MCF 10A (cell line): ENCODE results near the gene CRIM1. TPM values are rescaled to one million over a fixed set of nuclear protein-coding genes. Genes with fewer than 3 reads are reported as not detected.

Source experiments
- BruUV-seq: library from RNA; stranded (reverse); fragments of 400-500 nt; replicated peaks from 2 replicates; lab custom pipeline; 2021; lab: Mats Ljungman, UMichigan
- CTCF ChIA-PET: fragments of 300-600 bp; sonication (Branson Sonifier 250); formaldehyde crosslinking; extraction: SDS; loops from one replicate; lab custom pipeline; 2021; ENCODE audit warnings: antibody characterized with exemption, inconsistent platforms; lab: Yijun Ruan, JAX
- POLR2A ChIA-PET: fragments of 300-600, 350-650 bp; sonication (Branson Sonifier 250); formaldehyde crosslinking; extraction: SDS; loops from one replicate; lab custom pipeline; 2020; ENCODE audit warnings: antibody characterized with exemption, inconsistent platforms; lab: Yijun Ruan, JAX
- DNase-seq: peaks from one replicate; pipeline ENCODE4 v3.0.0-alpha.2; 2018; ENCODE audit not compliant: unreplicated experiment
- H3K27ac Mint-ChIP-seq: one replicate; pipeline ENCODE4 v1.8.0; 2022; ENCODE audit warnings: mild to moderate bottlenecking, low read depth, mixed read lengths; ENCODE audit not compliant: unreplicated experiment
- H3K27me3 Mint-ChIP-seq: one replicate; pipeline ENCODE4 v1.8.0; 2022; ENCODE audit warnings: mixed read lengths; ENCODE audit not compliant: insufficient read depth, unreplicated experiment
- H3K36me3 Mint-ChIP-seq: one replicate; pipeline ENCODE4 v1.8.0; 2022; ENCODE audit warnings: mild to moderate bottlenecking, moderate library complexity, mixed read lengths; ENCODE audit not compliant: insufficient read depth, unreplicated experiment
- H3K4me1 Mint-ChIP-seq: one replicate; pipeline ENCODE4 v1.8.0; 2022; ENCODE audit warnings: mixed read lengths; ENCODE audit not compliant: insufficient read depth, unreplicated experiment
- H3K4me3 Mint-ChIP-seq: one replicate; pipeline ENCODE4 v1.8.0; 2022; ENCODE audit warnings: mild to moderate bottlenecking, moderate library complexity, mixed read lengths; ENCODE audit not compliant: unreplicated experiment
- H3K9me3 Mint-ChIP-seq: one replicate; pipeline ENCODE4 v1.8.0; 2022; ENCODE audit warnings: mixed read lengths; ENCODE audit not compliant: unreplicated experiment
- CTCF ChIP-seq: fragments of 200-600 bp; IDR thresholded peaks from one replicate; pipeline ENCODE4 v1.8.0; 2022; ENCODE audit warnings: antibody characterized with exemption, mild to moderate bottlenecking; ENCODE audit not compliant: unreplicated experiment
- intact Hi-C: fragments of 100-400 bp; cut with micrococcal nuclease; formaldehyde crosslinking; loops from 2 replicates; pipeline ENCODE4 v1.14.1; 2022
- total RNA-seq: library from RNA; stranded (reverse); gene quantifications from 2 replicates; pipeline ENCODE4 v1.2.3, GENCODE V29; 2022

CRIM1 gene
- total RNA-seq, 1 experiment from 2014 or later, result 185 TPM

GRCh38 chr2:36403675-36404230 is 48.2 kb downstream of the CRIM1 start:
- Mint-ChIP-seq H3K27me3 (no peaks in the 10 kb centered on the region), H3K9me3 (no peaks in the 10 kb centered on the region), H3K27ac (no peak overlapping the region), H3K36me3 (peaks cover 15% of the 10 kb centered on the region), H3K4me1 (peaks cover 12% of the 10 kb centered on the region), H3K4me3 (no peak overlapping the region)
- peak; percentile 75 for DNase-seq
- POLR2A ChIA-PET, result interaction anchor here (0.5 to 3.4 kb wide), 21 partner anchors 8 to 166 kb away, joined by 3 to 36 read pairs (median 5); partner anchors contain the start of gene CRIM1
- TF ChIP-seq CTCF, result no peak
- intact Hi-C loops, result loop anchor here (1.0 kb wide), 2 partner anchors 35 to 46 kb away; no protein-coding TSS in a partner anchor
- no TSS peak for BruUV-seq
- CTCF ChIA-PET, result interaction anchor here (0.6 to 1.8 kb wide), 10 partner anchors 8 to 1473 kb away, joined by 3 to 7 read pairs (median 4); no protein-coding TSS in a partner anchor

- intact Hi-C loops, result loop anchor here (1.0 kb wide), 2 partner anchors 34 to 47 kb away; no protein-coding TSS in a partner anchor
- TF ChIP-seq CTCF, result no peak
- H3K4me3 Mint-ChIP-seq, result no peak overlapping the region
- no peaks in the 10 kb centered on the region for H3K9me3 Mint-ChIP-seq
- peaks cover 18% of the 10 kb centered on the region for H3K36me3 Mint-ChIP-seq
- ChIA-PET POLR2A (interaction anchor here (0.5 to 3.4 kb wide), 19 partner anchors 9 to 89 kb away, joined by 3 to 36 read pairs (median 5); partner anchors contain the start of gene CRIM1), CTCF (interaction anchor here (0.6 to 1.8 kb wide), 13 partner anchors 9 to 1473 kb away, joined by 3 to 7 read pairs (median 4); no protein-coding TSS in a partner anchor)
- no peaks in the 10 kb centered on the region for H3K27me3 Mint-ChIP-seq
- BruUV-seq, result no TSS peak
- H3K4me1 Mint-ChIP-seq, result peaks cover 16% of the 10 kb centered on the region
- no peak overlapping the region for H3K27ac Mint-ChIP-seq
- DNase-seq, result peak; percentile 54
These were observed 48.7 kb downstream of the CRIM1 start for GRCh38 chr2:36404318-36404717.

GRCh38 chr2:36404754-36405153 is 49.2 kb downstream of the CRIM1 start:
- no peak for DNase-seq
- Mint-ChIP-seq H3K4me3 (no peak overlapping the region), H3K9me3 (no peaks in the 10 kb centered on the region), H3K27ac (no peak overlapping the region), H3K36me3 (peaks cover 22% of the 10 kb centered on the region), H3K4me1 (peaks cover 20% of the 10 kb centered on the region), H3K27me3 (no peaks in the 10 kb centered on the region)
- intact Hi-C loops, result loop anchor here (1.0 kb wide), 2 partner anchors 34 to 47 kb away; no protein-coding TSS in a partner anchor
- CTCF ChIA-PET, result interaction anchor here (0.9 to 1.8 kb wide), 9 partner anchors 9 to 84 kb away, joined by 3 to 7 read pairs (median 3); no protein-coding TSS in a partner anchor
- POLR2A ChIA-PET, result interaction anchor here (1.0 to 3.4 kb wide), 17 partner anchors 9 to 52 kb away, joined by 3 to 36 read pairs (median 5); partner anchors contain the start of gene CRIM1
- TF ChIP-seq CTCF, result no peak
- BruUV-seq, result no TSS peak

- Mint-ChIP-seq H3K27ac (no peak overlapping the region), H3K4me1 (peaks cover 24% of the 10 kb centered on the region), H3K9me3 (no peaks in the 10 kb centered on the region), H3K27me3 (no peaks in the 10 kb centered on the region), H3K4me3 (no peak overlapping the region), H3K36me3 (peaks cover 22% of the 10 kb centered on the region)
- TF ChIP-seq CTCF, result no peak
- ChIA-PET POLR2A (interaction anchor here (0.6 to 3.4 kb wide), 9 partner anchors 8 to 734 kb away, joined by 3 to 36 read pairs (median 15); partner anchors contain the start of gene CRIM1), CTCF (interaction anchor here (0.6 to 1.8 kb wide), 8 partner anchors 10 to 84 kb away, joined by 3 to 7 read pairs (median 3); no protein-coding TSS in a partner anchor)
- DNase-seq, result no peak
- no TSS peak for BruUV-seq
- intact Hi-C loops, result no loop called here
These were observed 49.6 kb downstream of the CRIM1 start for GRCh38 chr2:36405183-36405582.
